ENCODE results near the gene ANXA5. TPM values are rescaled to one million over a fixed set of nuclear protein-coding genes. Genes with fewer than 3 reads are reported as not detected.

Gene ANXA5
- total and polyA plus RNA-seq, 9 of the 15 experiments (the other 6 are each of a cell fraction or from before 2014, with no cell fraction given) = 49.9 to 131 (median 84.5) TPM

DNA sequence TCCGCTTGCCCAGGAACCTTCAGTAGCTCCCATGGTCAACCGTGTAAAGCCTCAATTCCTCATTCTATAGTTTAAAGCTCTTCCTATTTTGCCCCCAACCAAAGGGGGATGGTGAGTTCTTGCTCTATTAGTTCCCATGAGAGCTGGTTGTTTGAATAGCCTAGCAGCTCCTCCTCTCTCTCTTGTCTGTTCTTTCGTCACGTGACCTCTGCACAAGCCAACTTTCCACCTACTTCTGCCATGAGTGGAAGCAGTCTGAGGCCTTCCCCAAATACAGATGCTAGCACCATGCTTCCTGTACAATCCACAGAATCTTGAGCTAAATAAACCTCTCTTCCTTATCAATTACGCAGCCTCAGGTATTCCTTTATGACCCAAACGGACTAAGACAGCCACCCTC lies 42.8 kb downstream of the ANXA5 start (continued):
- TF ChIP-seq ARNT (IDR thresholded peaks at IDR 0.05) (no peak), TOE1 (IDR thresholded peaks at IDR 0.05; ENCODE audit: borderline replicate concordance) (peak; percentile 66; the same call in 1 of the 2 replicates), TOE1 (CRISPR knock-in tag; IDR thresholded peaks at IDR 0.05; ENCODE audit: borderline replicate concordance, low read depth) (no peak), ZNF431 (CRISPR knock-in tag; IDR thresholded peaks at IDR 0.05) (no peak)
- TF ChIP-seq, protein P1, sequence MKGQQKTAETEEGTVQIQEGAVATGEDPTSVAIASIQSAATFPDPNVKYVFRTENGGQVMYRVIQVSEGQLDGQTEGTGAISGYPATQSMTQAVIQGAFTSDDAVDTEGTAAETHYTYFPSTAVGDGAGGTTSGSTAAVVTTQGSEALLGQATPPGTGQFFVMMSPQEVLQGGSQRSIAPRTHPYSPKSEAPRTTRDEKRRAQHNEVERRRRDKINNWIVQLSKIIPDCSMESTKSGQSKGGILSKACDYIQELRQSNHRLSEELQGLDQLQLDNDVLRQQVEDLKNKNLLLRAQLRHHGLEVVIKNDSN (CRISPR knock-in tag; IDR thresholded peaks at IDR 0.05) = 0 out of 2 replicates have a peak, but pooled peaks have one; percentile 33
- TF ChIP-seq, protein P2, sequence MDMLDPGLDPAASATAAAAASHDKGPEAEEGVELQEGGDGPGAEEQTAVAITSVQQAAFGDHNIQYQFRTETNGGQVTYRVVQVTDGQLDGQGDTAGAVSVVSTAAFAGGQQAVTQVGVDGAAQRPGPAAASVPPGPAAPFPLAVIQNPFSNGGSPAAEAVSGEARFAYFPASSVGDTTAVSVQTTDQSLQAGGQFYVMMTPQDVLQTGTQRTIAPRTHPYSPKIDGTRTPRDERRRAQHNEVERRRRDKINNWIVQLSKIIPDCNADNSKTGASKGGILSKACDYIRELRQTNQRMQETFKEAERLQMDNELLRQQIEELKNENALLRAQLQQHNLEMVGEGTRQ (CRISPR knock-in tag; IDR thresholded peaks at IDR 0.05) = peak; percentile 61

DNA sequence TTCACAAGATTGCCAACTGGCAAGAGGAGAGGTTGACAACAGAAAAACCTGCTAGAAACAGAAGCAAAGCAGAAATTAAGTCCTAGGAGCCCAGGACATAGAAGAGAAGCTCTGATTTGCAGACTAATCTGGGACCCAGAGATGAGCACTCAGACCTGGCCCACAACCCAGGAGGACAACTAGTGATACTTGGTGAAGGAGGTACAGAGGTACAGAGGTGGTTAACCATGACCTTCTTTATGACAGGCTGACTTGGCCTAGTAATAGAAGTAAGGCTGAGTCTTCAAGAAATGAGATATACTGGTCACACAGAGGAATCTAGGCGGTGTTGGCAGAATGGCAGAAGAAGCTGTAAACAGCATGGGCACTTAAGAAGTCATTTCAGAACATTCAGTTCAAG lies 43.6 kb downstream of the ANXA5 start:
- H3K27me3 ChIP-seq (ENCODE audit: control insufficient read depth in 2 of 2, insufficient read depth in 2 of 2, low read length in 2 of 2) = no peaks in the 10 kb centered on the region
- no peak overlapping the region for H2AFZ ChIP-seq (ENCODE audit: low read depth, low read length)
- ChIA-PET POLR2A (interaction anchor here (0.7 kb wide), 1 partner anchor 43 kb away, joined by 4 read pairs; no protein-coding TSS in a partner anchor), CTCF (ENCODE audit: low intra/inter-chr PET ratio) (no interaction called here)
- intact Hi-C loops (cut with micrococcal nuclease) = no loop called here
- in situ Hi-C loops (cut with MboI) = no loop called here
- H3K79me2 ChIP-seq (ENCODE audit: control insufficient read depth, insufficient read depth, low read length) = no peaks in the 10 kb centered on the region
- no peak overlapping the region for H3K4me2 ChIP-seq (ENCODE audit: insufficient read depth, low read length)
- no peaks in the 10 kb centered on the region for H4K20me1 ChIP-seq (replicated peaks; ENCODE audit: control insufficient read depth, insufficient read depth, low read length)
- no peaks in the 10 kb centered on the region for H3K36me3 ChIP-seq (ENCODE audit: control insufficient read depth, insufficient read depth, low read length)
- no peak overlapping the region for H3K27ac ChIP-seq (ENCODE audit: extremely low read depth, low read depth, low read length)
- no peaks in the 10 kb centered on the region; a peak in 1 of 5 replicates for H3K4me1 ChIP-seq (replicated peaks in 1 of 2; ENCODE audit: control insufficient read depth in 2 of 2, insufficient read depth in 2 of 2, low read length in 2 of 2)
- H3K9ac ChIP-seq (ENCODE audit: insufficient read depth in 1 of 2, low read depth in 2 of 2, low read length in 2 of 2) = no peak overlapping the region
- no peaks in the 10 kb centered on the region for H3K9me3 ChIP-seq (replicated peaks; ENCODE audit: control insufficient read depth, insufficient read depth, low read depth, low read length)
- 0% methylated on average over 1 of the region's 1 CpG for WGBS (ENCODE audit: insufficient coverage, low coverage, missing lambda C conversion rate)
- DNase-seq (ENCODE audit: extremely low read depth in 1 of 4, low spot score in 3 of 4) (no peak), ATAC-seq (no peak), FAIRE-seq (no peak)
- no peaks in the 10 kb centered on the region for H3K9me1 ChIP-seq (ENCODE audit: control insufficient read depth, insufficient read depth, low read length)
- no TSS peak for BruUV-seq (replicated peaks)
- no peak overlapping the region for H3K4me3 ChIP-seq
- TF ChIP-seq POLR3G (IDR thresholded peaks at IDR 0.05; ENCODE audit: extremely low read depth, insufficient read length, insufficient replicate concordance) (no peak), ZNF431 (CRISPR knock-in tag; IDR thresholded peaks at IDR 0.05) (no peak), ETV5 (CRISPR knock-in tag; IDR thresholded peaks at IDR 0.05; ENCODE audit: low read depth) (no peak), LARP7 (IDR thresholded peaks at IDR 0.05) (no peak), RBBP5 (IDR thresholded peaks at IDR 0.05; ENCODE audit: borderline replicate concordance, insufficient read depth, low read length, poor library complexity, severe bottlenecking) (no peak), FOXP1 (CRISPR knock-in tag; IDR thresholded peaks at IDR 0.05) (no peak), EHMT2 (IDR thresholded peaks at IDR 0.05) (no peak), GATAD2A (IDR thresholded peaks at IDR 0.05) (no peak)
- TF ChIP-seq, protein P3, sequence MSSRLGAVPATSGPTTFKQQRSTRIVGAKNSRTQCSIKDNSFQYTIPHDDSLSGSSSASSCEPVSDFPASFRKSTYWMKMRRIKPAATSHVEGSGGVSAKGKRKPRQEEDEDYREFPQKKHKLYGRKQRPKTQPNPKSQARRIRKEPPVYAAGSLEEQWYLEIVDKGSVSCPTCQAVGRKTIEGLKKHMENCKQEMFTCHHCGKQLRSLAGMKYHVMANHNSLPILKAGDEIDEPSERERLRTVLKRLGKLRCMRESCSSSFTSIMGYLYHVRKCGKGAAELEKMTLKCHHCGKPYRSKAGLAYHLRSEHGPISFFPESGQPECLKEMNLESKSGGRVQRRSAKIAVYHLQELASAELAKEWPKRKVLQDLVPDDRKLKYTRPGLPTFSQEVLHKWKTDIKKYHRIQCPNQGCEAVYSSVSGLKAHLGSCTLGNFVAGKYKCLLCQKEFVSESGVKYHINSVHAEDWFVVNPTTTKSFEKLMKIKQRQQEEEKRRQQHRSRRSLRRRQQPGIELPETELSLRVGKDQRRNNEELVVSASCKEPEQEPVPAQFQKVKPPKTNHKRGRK (tag; IDR thresholded peaks at IDR 0.05) = no peak
